ENCODE measurements around the gene HLA-DQB1. TPM values are rescaled to one million over a fixed set of nuclear protein-coding genes. Genes with fewer than 3 reads are reported as not detected.

Gene HLA-DQB1
- total RNA-seq, 5 donors from 2014 or later (not counting 1 experiment from before 2014, with no cell fraction given) = 4.2 to 28.1 (median 17.0) TPM

DNA sequence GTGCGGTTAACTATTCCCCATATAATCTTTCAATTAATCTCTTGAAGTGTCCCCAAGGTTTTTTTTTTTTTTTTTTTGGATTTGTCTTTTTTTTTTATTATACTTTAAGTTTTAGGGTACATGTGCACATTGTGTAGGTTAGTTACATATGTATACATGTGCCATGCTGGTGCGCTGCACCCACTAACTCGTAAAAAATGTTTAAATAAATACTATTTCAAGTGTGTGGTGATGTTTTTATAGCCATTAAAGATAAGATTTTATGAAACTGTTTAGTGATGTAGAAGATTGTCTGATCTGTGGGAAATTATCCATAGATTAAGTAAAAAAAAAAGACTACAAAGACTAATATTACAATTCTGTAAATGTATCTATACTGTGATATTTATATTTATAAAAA lies 41.9 kb downstream of the HLA-DQB1 start:
- CTCF ChIA-PET = no interaction called here
- POLR2A ChIA-PET = interaction anchor here in 1 of 2 donors (1.0 kb wide), 1 partner anchor 42 kb away, joined by 4 read pairs; the partner anchor contains the start of gene HLA-DQB1
- no peak overlapping the region for H3K27ac ChIP-seq (ENCODE audit: low read length)
- no peaks in the 10 kb centered on the region for H3K27me3 ChIP-seq (replicated peaks in 1 of 2; ENCODE audit: control insufficient read depth in 2 of 2, extremely low read depth in 1 of 2, insufficient read depth in 2 of 2, low read length in 1 of 2)
- H3K27me3 Mint-ChIP-seq = no peaks in the 10 kb centered on the region
- no peaks in the 10 kb centered on the region for H3K9me3 Mint-ChIP-seq
- H3K4me1 Mint-ChIP-seq = peaks cover 40 to 67% (median 47%) of the 10 kb centered on the region in 3 donors
- no peaks in the 10 kb centered on the region for H3K36me3 Mint-ChIP-seq
- no CpG with 5 or more reads among the region's 3 CpGs for WGBS (ENCODE audit: insufficient coverage)
- H3K4me3 Mint-ChIP-seq = no peak overlapping the region
- H3K36me3 ChIP-seq (ENCODE audit: control insufficient read depth in 2 of 2, extremely low read depth in 1 of 2, insufficient read depth in 1 of 2, low read length in 1 of 2) = no peaks in the 10 kb centered on the region
- peak overlapping the region in 1 of 2 donors; percentile 84 for H3K27ac Mint-ChIP-seq
- DNase-seq (no peak), ATAC-seq (replicated peaks in 1 of 4) (no peak)
- H3K4me3 ChIP-seq (ENCODE audit: control insufficient read depth in 1 of 2, extremely low read depth in 1 of 2, low read length in 1 of 2) = no peak overlapping the region
- H3K9me3 ChIP-seq = no peaks in the 10 kb centered on the region
- H3K4me1 ChIP-seq (ENCODE audit: control insufficient read depth in 1 of 2, extremely low read depth in 1 of 2, insufficient read depth in 2 of 2, low read length in 2 of 2) = peaks cover 22 to 24% of the 10 kb centered on the region in 2 experiments

DNA sequence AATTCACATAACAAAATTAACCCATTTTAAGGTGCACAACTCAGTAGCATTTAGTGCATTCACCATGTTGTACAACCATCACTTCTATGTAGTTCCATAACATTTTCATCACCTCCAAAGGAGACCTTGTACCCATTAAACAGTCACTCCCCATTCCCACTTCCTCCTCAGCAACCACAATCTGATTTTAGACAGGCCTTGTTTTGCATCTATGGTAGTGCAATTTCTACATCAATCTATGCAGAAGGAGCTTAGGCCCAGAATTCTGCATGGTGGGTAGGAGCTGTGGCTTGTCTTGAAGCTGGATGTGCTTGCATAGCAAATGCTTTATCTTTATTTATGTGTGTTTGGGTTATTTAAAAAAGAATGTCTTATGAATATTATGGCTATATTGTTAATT lies 42.8 kb downstream of the HLA-DQB1 start:
- peak overlapping the region in 1 of 3 donors; percentile 56 for H3K4me3 Mint-ChIP-seq

GRCh38 chr6:32622545-32623401 lies 43.7 kb downstream of the HLA-DQB1 start:
- H3K4me1 ChIP-seq (ENCODE audit: control insufficient read depth in 1 of 2, extremely low read depth in 1 of 2, insufficient read depth in 2 of 2, low read length in 2 of 2) = peaks cover 22 to 23% of the 10 kb centered on the region in 2 experiments
- H3K27ac ChIP-seq (ENCODE audit: low read length) = peak overlapping the region; percentile 97
- ATAC-seq (replicated peaks in 1 of 4) (peak; percentile 79 to 86 (median 84)), DNase-seq (peak in 30 of 35 experiments; percentile 6 to 88 (median 35))
- peaks cover 37 to 59% (median 45%) of the 10 kb centered on the region in 3 donors for H3K4me1 Mint-ChIP-seq
- H3K27me3 ChIP-seq (replicated peaks in 1 of 2; ENCODE audit: control insufficient read depth in 2 of 2, extremely low read depth in 1 of 2, insufficient read depth in 2 of 2, low read length in 1 of 2) = no peaks in the 10 kb centered on the region
- peaks cover 0 to 4% (median 0%) of the 10 kb centered on the region in 3 donors for H3K9me3 Mint-ChIP-seq
- H3K4me3 Mint-ChIP-seq = peak overlapping the region; percentile 1 to 66 (median 12)
- no peaks in the 10 kb centered on the region for H3K9me3 ChIP-seq
- no peaks in the 10 kb centered on the region for H3K36me3 ChIP-seq (ENCODE audit: control insufficient read depth in 2 of 2, extremely low read depth in 1 of 2, insufficient read depth in 1 of 2, low read length in 1 of 2)
- no peaks in the 10 kb centered on the region for H3K36me3 Mint-ChIP-seq
- ChIA-PET POLR2A (interaction anchor here (0.5 to 1.0 kb wide), 6 partner anchors 13 to 701 kb away, joined by 3 to 5 read pairs (median 4); partner anchors contain the start of gene HLA-DQB1 (in 1 of the 2)), CTCF (interaction anchor here in 1 of 2 donors (0.6 to 1.7 kb wide), 9 partner anchors 42 to 171 kb away, joined by 3 to 15 read pairs (median 4); partner anchors contain the start of gene HLA-DQB1)
- H3K4me3 ChIP-seq (ENCODE audit: control insufficient read depth in 1 of 2, extremely low read depth in 1 of 2, low read length in 1 of 2) = no peak overlapping the region
- WGBS (ENCODE audit: insufficient coverage) = no CpG with 5 or more reads among the region's 1 CpG
- H3K27ac Mint-ChIP-seq = peak overlapping the region; percentile 71 to 94
- H3K27me3 Mint-ChIP-seq = no peaks in the 10 kb centered on the region

More for the DNA sequence above, 42.8 kb downstream of the HLA-DQB1 start:
- Histone ChIP-seq H3K9me3 (no peaks in the 10 kb centered on the region), H3K4me3 (ENCODE audit: control insufficient read depth in 1 of 2, extremely low read depth in 1 of 2, low read length in 1 of 2) (no peak overlapping the region), H3K36me3 (ENCODE audit: control insufficient read depth in 2 of 2, extremely low read depth in 1 of 2, insufficient read depth in 1 of 2, low read length in 1 of 2) (no peaks in the 10 kb centered on the region), H3K27ac (ENCODE audit: low read length) (peak overlapping the region; percentile 97), H3K4me1 (ENCODE audit: control insufficient read depth in 1 of 2, extremely low read depth in 1 of 2, insufficient read depth in 2 of 2, low read length in 2 of 2) (peaks cover 22 to 24% of the 10 kb centered on the region in 2 experiments), H3K27me3 (replicated peaks in 1 of 2; ENCODE audit: control insufficient read depth in 2 of 2, extremely low read depth in 1 of 2, insufficient read depth in 2 of 2, low read length in 1 of 2) (no peaks in the 10 kb centered on the region)
- Mint-ChIP-seq H3K27ac (peak overlapping the region; percentile 11 to 84), H3K27me3 (no peaks in the 10 kb centered on the region), H3K9me3 (no peaks in the 10 kb centered on the region), H3K36me3 (no peaks in the 10 kb centered on the region), H3K4me1 (peaks cover 40 to 67% (median 47%) of the 10 kb centered on the region in 3 donors)
- CTCF ChIA-PET = interaction anchor here (0.6 to 1.7 kb wide), 3 partner anchors 62 to 1258 kb away, joined by 3 to 15 read pairs (median 5); no protein-coding TSS in a partner anchor
- ATAC-seq (replicated peaks in 1 of 4) (no peak), DNase-seq (peak in 1 of 35 experiments; percentile 55)
- POLR2A ChIA-PET = interaction anchor here (0.6 to 1.0 kb wide), 2 partner anchors 43 to 138 kb away, joined by 3 to 4 read pairs; partner anchors contain the start of gene HLA-DQB1 (in 1 of the 2)

DNA sequence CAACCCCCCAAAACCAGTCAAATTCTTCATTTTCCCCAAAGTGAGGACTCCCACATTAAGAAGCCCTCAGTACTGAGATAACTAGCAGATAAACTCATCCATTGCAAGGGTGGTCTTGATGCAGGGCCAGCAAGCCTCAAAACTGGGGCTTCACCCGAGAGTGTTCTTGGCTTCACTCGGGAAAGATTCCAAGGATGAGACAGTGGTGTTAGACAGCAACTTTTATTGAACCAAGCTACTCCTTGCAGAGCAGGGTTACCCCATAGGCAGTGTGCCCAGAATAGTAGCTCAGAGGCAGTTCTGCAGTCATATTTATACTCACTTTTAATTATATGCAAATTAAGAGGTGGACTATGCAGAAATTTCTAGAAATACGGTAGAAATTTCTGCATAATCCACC lies 45.1 kb downstream of the HLA-DQB1 start:
- Histone ChIP-seq H3K4me3 (ENCODE audit: control insufficient read depth in 1 of 2, extremely low read depth in 1 of 2, low read length in 1 of 2) (no peak overlapping the region), H3K27me3 (replicated peaks in 1 of 2; ENCODE audit: control insufficient read depth in 2 of 2, extremely low read depth in 1 of 2, insufficient read depth in 2 of 2, low read length in 1 of 2) (no peaks in the 10 kb centered on the region), H3K9me3 (no peaks in the 10 kb centered on the region), H3K27ac (ENCODE audit: low read length) (peak overlapping the region; percentile 97), H3K36me3 (ENCODE audit: control insufficient read depth in 2 of 2, extremely low read depth in 1 of 2, insufficient read depth in 1 of 2, low read length in 1 of 2) (no peaks in the 10 kb centered on the region), H3K4me1 (ENCODE audit: control insufficient read depth in 1 of 2, extremely low read depth in 1 of 2, insufficient read depth in 2 of 2, low read length in 2 of 2) (peaks cover 18 to 22% of the 10 kb centered on the region in 2 experiments)
- DNase-seq (no peak), ATAC-seq (replicated peaks in 1 of 4) (no peak)
- Mint-ChIP-seq H3K36me3 (no peaks in the 10 kb centered on the region), H3K4me1 (peaks cover 34 to 48% (median 39%) of the 10 kb centered on the region in 3 donors), H3K27me3 (peaks cover 0 to 6% of the 10 kb centered on the region in 2 donors), H3K9me3 (peaks cover 0 to 4% (median 3%) of the 10 kb centered on the region in 3 donors), H3K27ac (no peak overlapping the region), H3K4me3 (no peak overlapping the region)
- CTCF ChIA-PET = interaction anchor here in 1 of 2 donors (1.5 kb wide), 1 partner anchor 45 kb away, joined by 4 read pairs; the partner anchor contains the start of gene HLA-DQB1
- POLR2A ChIA-PET = no interaction called here
- 100% methylated on average over 2 of the region's 3 CpGs for WGBS (ENCODE audit: insufficient coverage)

- Histone ChIP-seq H3K27ac (ENCODE audit: low read length) (no peak overlapping the region), H3K36me3 (ENCODE audit: control insufficient read depth in 2 of 2, extremely low read depth in 1 of 2, insufficient read depth in 1 of 2, low read length in 1 of 2) (no peaks in the 10 kb centered on the region), H3K9me3 (no peaks in the 10 kb centered on the region), H3K27me3 (replicated peaks in 1 of 2; ENCODE audit: control insufficient read depth in 2 of 2, extremely low read depth in 1 of 2, insufficient read depth in 2 of 2, low read length in 1 of 2) (no peaks in the 10 kb centered on the region), H3K4me3 (ENCODE audit: control insufficient read depth in 1 of 2, extremely low read depth in 1 of 2, low read length in 1 of 2) (no peak overlapping the region), H3K4me1 (ENCODE audit: control insufficient read depth in 1 of 2, extremely low read depth in 1 of 2, insufficient read depth in 2 of 2, low read length in 2 of 2) (peaks cover 5 to 11% of the 10 kb centered on the region in 2 experiments)
- DNase-seq (no peak), ATAC-seq (replicated peaks in 1 of 4) (no peak)
- Mint-ChIP-seq H3K27ac (peak overlapping the region in 1 of 2 donors; percentile 11), H3K36me3 (no peaks in the 10 kb centered on the region), H3K27me3 (peaks cover 0 to 6% of the 10 kb centered on the region in 2 donors), H3K4me1 (peaks cover 10 to 34% (median 17%) of the 10 kb centered on the region in 3 donors), H3K9me3 (peaks cover 0 to 4% (median 3%) of the 10 kb centered on the region in 3 donors), H3K4me3 (no peak overlapping the region)
- ChIA-PET CTCF (interaction anchor here in 1 of 2 donors (0.6 kb wide), 1 partner anchor 847 kb away, joined by 3 read pairs; no protein-coding TSS in a partner anchor), POLR2A (no interaction called here)
- WGBS (ENCODE audit: insufficient coverage) = 100% methylated on average over 1 of the region's 1 CpG
Measured at GRCh38 chr6:32617751-32618150, 48.7 kb downstream of the HLA-DQB1 start.

DNA sequence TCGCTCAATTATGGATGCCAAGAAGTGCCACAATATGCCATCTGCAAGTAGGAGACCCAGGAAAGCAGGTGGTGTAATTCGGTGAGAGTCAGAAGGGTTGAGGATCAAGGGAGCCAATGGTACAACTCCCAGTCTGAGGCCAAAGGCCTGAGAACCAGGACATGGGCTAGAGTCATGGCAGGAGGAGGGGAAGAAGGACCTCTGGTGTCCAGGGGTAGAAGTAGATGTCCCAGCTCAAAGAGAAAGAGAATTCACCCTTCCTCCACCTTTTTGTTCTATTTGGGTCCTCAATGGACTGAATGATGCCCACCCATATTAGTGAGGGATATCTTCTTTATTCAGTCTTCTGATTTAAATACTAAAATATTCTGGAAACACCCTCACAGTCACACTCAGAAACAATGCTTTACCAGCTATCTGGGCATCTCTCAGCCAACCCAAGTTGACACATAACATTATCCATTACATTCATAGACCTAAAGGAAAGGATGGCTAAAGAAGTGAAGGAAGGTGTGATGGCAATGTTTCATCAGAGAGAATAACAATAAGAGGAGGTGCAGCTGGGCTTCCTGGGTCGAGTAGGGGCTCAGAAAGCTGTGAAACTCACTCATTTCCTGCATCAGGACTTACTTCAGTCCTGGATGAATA lies 50.4 kb downstream of the HLA-DQB1 start:
- POLR2A ChIA-PET = no interaction called here
- H3K27ac ChIP-seq (ENCODE audit: low read length) = no peak overlapping the region
- H3K4me3 ChIP-seq (ENCODE audit: control insufficient read depth in 1 of 2, extremely low read depth in 1 of 2, low read length in 1 of 2) = no peak overlapping the region
- CTCF ChIA-PET = no interaction called here
- no peaks in the 10 kb centered on the region for H3K9me3 ChIP-seq
- H3K27me3 ChIP-seq (replicated peaks in 1 of 2; ENCODE audit: control insufficient read depth in 2 of 2, extremely low read depth in 1 of 2, insufficient read depth in 2 of 2, low read length in 1 of 2) = no peaks in the 10 kb centered on the region
- 50% methylated on average over 2 of the region's 3 CpGs for WGBS (ENCODE audit: insufficient coverage)
- no peak for DNase-seq
- Mint-ChIP-seq H3K9me3 (peaks cover 0 to 4% (median 3%) of the 10 kb centered on the region in 3 donors), H3K27ac (no peak overlapping the region), H3K4me1 (peaks cover 0 to 22% (median 1%) of the 10 kb centered on the region in 3 donors), H3K4me3 (no peak overlapping the region), H3K36me3 (no peaks in the 10 kb centered on the region), H3K27me3 (peaks cover 0 to 6% of the 10 kb centered on the region in 2 donors)
- ATAC-seq (replicated peaks in 1 of 4) = no peak
- no peaks in the 10 kb centered on the region for H3K36me3 ChIP-seq (ENCODE audit: control insufficient read depth in 2 of 2, extremely low read depth in 1 of 2, insufficient read depth in 1 of 2, low read length in 1 of 2)
- H3K4me1 ChIP-seq (ENCODE audit: control insufficient read depth in 1 of 2, extremely low read depth in 1 of 2, insufficient read depth in 2 of 2, low read length in 2 of 2) = no peaks in the 10 kb centered on the region

Data from T-cell (primary cell).